ENCODE results near the gene DNAAF5. TPM values are rescaled to one million over a fixed set of nuclear protein-coding genes. Genes with fewer than 3 reads are reported as not detected.

DNAAF5 gene
- 10 to 100 TPM; 17.9 to 46.5 TPM for total RNA-seq

GRCh38 chr7:726084-726853 is at the start of gene DNAAF5:
DNAAF5 (plus strand) TSS chr7:726699; CDS start chr7:726721, 22 bp downstream.
- peak within 1 kb of the TSS; percentile 27 to 80 (median 63) for H3K27ac ChIP-seq
- no peaks in the 10 kb centered on the region for H3K9me3 ChIP-seq
- H3K4me3 ChIP-seq: peak within 1 kb of the TSS; percentile 39 to 80
- DNase-seq: peak; percentile 81 to 89 (median 87)
- no peaks in the 10 kb centered on the region for H3K27me3 ChIP-seq
- ATAC-seq: peak; percentile 95
- WGBS, 2 donors: 3 to 20% methylated on average over 16 to 56 of the region's 56 CpGs
- H3K36me3 ChIP-seq (replicated peaks in 1 of 2; ENCODE audit: insufficient read depth in 1 of 2, low read depth in 2 of 2): no peaks in the 10 kb centered on the region
- peaks cover 25% of the 10 kb centered on the region for H3K4me1 ChIP-seq
- peak; percentile 17 to 60 (median 53) for TF ChIP-seq POLR2A (IDR thresholded peaks at IDR 0.05)
- TF ChIP-seq CTCF (IDR thresholded peaks at IDR 0.05): no peak
- intact Hi-C loops (cut with DNase I): loop anchor here (5.0 kb wide), 1 partner anchor 394 kb away; no protein-coding TSS in a partner anchor

DNA sequence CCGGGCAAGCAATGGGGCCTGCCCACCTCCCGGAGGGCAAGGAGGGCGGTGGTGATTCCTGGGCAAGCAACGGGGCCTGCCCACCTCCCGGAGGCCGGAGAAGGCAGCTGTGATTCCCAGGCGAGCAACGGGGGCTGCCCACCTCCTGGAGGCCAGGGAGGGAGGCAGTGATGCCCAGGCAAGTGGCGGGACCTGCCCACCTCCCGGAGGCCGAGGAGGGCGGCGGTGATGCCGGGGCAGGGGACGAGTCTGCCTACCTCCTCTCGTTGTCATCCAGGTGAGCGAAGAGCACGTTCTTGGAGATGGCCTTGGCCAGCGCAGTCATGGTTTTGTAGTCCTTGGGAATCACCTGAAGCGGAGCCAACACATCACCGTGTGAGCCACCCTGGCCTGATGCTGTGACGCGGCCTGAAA is 49.5 kb upstream of the DNAAF5 start:
- intact Hi-C loops (cut with DNase I): no loop called here
- H3K9me3 ChIP-seq: no peaks in the 10 kb centered on the region
- no peak for TF ChIP-seq POLR2A (IDR thresholded peaks at IDR 0.05)
- no peak for TF ChIP-seq CTCF (IDR thresholded peaks at IDR 0.05)
- no peak overlapping the region for H3K27ac ChIP-seq
- no peaks in the 10 kb centered on the region for H3K4me1 ChIP-seq
- no peaks in the 10 kb centered on the region for H3K27me3 ChIP-seq
- no peak overlapping the region for H3K4me3 ChIP-seq
- 96% methylated on average over 22 of the region's 23 CpGs; no CpG with 5 or more reads in 1 of the 2 donors for WGBS, 2 donors
- ATAC-seq: no peak
- DNase-seq: no peak
- H3K36me3 ChIP-seq (replicated peaks in 1 of 2; ENCODE audit: insufficient read depth in 1 of 2, low read depth in 2 of 2): no peaks in the 10 kb centered on the region

DNA sequence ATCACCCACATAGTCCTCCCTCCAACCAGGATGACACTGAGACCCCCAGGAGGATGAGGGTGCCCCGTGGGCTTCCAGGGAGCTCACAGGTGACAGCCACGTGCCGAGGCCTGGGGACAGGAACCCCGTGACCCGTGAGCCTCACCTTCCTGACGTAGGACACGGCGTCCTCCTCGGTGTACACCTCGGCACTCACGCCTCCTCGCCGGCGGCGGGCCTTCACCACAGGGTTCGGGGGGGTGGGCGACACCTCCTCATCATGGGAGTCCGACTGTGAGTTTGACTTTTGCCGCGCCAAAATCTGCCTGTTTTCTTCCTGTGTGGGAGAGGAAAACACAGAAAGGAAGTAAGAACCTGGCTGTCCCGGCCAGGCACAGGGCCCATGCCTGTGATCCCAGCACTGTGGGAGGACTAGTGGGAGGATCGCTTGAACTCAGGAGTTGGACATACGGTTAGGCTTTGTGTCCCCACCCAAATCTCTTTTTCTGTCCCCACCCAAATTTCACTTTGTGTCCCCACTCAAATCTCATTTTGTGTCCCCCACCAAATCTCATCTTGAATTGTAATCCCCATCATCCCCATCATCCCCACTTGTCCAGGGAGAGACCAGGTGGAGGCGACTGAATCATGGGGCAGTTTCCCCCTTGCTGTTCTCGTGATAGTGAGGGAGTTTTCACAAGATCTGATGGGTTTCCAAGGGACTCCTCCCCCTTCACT is 45.9 kb upstream of the DNAAF5 start:
- Histone ChIP-seq H3K36me3 (replicated peaks in 1 of 2; ENCODE audit: insufficient read depth in 1 of 2, low read depth in 2 of 2) (no peaks in the 10 kb centered on the region), H3K9me3 (peaks cover 0 to 3% (median 0%) of the 10 kb centered on the region in 3 donors)
- DNase-seq: no peak

GRCh38 chr7:681551-682307 is 44.8 kb upstream of the DNAAF5 start:
- Histone ChIP-seq H3K9me3 (peaks cover 0 to 8% (median 0%) of the 10 kb centered on the region in 3 donors), H3K4me1 (no peaks in the 10 kb centered on the region), H3K36me3 (replicated peaks in 1 of 2; ENCODE audit: insufficient read depth in 1 of 2, low read depth in 2 of 2) (no peaks in the 10 kb centered on the region), H3K27ac (no peak overlapping the region), H3K4me3 (no peak overlapping the region), H3K27me3 (no peaks in the 10 kb centered on the region)
- TF ChIP-seq POLR2A (IDR thresholded peaks at IDR 0.05) (no peak), CTCF (IDR thresholded peaks at IDR 0.05) (no peak)
- DNase-seq (no peak), ATAC-seq (no peak)
- WGBS, 2 donors: 90 to 95% methylated on average over 11 to 13 of the region's 13 CpGs
- intact Hi-C loops (cut with DNase I): no loop called here

More for the DNA sequence above, 45.9 kb upstream of the DNAAF5 start:
- Histone ChIP-seq H3K4me3 (no peak overlapping the region), H3K4me1 (no peaks in the 10 kb centered on the region), H3K27ac (no peak overlapping the region), H3K27me3 (no peaks in the 10 kb centered on the region)
- TF ChIP-seq CTCF (IDR thresholded peaks at IDR 0.05): no peak
- TF ChIP-seq POLR2A (IDR thresholded peaks at IDR 0.05): no peak
- no peak for ATAC-seq
- intact Hi-C loops (cut with DNase I): no loop called here
- 88 to 95% methylated on average over 13 to 25 of the region's 25 CpGs for WGBS, 2 donors

Measured in body of pancreas (tissue), 4 donors.